Measurements from ENCODE around the gene GEMIN8. TPM values are rescaled to one million over a fixed set of nuclear protein-coding genes. Genes with fewer than 3 reads are reported as not detected.

The GEMIN8 gene
- polyA plus RNA-seq, 3 donors from 2014 or later: 13.6 to 27.3 (median 20.3) TPM

DNA sequence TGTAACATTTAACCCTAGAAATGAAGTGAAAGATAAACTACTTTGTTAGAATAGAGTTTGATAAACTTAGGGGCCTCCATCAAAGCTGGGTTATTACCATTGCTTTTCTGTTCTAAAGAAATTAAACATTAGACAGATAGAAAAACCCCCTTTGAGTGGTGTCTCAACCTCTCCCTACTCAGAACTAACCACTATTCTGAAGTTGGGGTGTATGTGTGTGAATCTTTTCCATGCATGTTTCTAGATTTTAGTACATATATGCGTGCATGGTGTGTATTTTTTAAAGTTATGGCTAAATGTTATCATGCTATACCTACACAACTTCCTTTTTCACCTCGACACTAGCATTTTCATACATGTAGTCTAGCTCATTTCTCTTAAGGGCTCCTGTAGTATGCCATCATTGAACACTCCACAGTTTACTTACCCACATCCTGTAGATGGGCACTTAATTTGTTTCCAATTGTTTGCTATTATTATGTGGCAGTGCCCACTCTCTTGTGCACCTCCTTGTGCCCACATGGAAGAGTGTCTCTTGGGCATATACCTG is 25.7 kb downstream of the GEMIN8 start:
- H3K27me3 Mint-ChIP-seq (ENCODE audit: low read depth in 3 of 3): no peaks in the 10 kb centered on the region
- DNase-seq: no peak
- no peaks in the 10 kb centered on the region for H3K4me1 Mint-ChIP-seq
- no peaks in the 10 kb centered on the region for H3K9me3 Mint-ChIP-seq
- no peak overlapping the region for H3K4me3 Mint-ChIP-seq
- peaks cover 11 to 35% (median 27%) of the 10 kb centered on the region in 3 donors for H3K36me3 Mint-ChIP-seq
- no peak overlapping the region for H3K27ac Mint-ChIP-seq

DNA sequence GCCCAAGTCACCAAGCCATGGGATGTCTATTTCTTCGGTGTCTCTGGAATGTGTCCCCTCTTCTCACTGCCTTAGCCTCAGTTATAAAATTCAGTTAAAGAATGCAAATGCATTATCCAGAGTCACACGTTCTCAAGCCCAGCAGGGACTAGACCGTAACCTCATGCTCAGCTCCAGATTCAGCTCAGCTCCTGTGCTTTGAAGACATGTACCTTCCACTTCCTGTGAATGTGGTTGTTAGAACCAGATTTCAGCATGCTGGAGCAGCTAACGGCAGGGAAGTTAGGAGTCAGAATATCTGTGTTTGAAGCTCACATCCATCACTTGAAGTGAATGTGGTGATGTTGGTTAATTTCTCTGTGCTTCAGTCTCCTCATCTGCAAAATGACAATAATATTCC is 26.7 kb downstream of the GEMIN8 start:
- no peak for DNase-seq
- H3K9me3 Mint-ChIP-seq: no peaks in the 10 kb centered on the region
- no peak overlapping the region for H3K27ac Mint-ChIP-seq
- H3K4me1 Mint-ChIP-seq: no peaks in the 10 kb centered on the region
- H3K4me3 Mint-ChIP-seq: no peak overlapping the region
- no peaks in the 10 kb centered on the region for H3K27me3 Mint-ChIP-seq (ENCODE audit: low read depth in 3 of 3)
- H3K36me3 Mint-ChIP-seq: peaks cover 11 to 29% (median 21%) of the 10 kb centered on the region in 3 donors

DNA sequence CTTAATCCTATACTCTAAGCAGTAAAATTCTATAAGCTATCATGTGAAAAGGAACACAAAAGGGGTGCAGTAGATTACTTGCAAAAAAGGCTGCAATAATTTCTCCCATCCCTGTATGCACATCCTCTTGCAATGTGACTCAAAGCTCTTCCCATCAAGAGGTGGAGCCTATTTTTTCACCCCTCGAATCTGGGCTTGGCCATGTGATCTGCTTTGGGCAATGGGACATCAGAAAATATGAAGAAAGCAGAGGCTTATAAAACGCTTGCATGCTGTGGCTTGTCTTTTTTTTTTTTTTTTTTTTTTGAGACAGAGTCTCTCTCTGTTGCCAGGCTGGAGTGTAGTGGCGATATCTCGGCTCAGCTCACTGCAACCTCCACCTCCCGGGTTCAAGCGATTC is 33.0 kb downstream of the GEMIN8 start:
- H3K27me3 Mint-ChIP-seq (ENCODE audit: low read depth in 3 of 3): no peaks in the 10 kb centered on the region
- no peak for DNase-seq
- no peaks in the 10 kb centered on the region for H3K4me1 Mint-ChIP-seq
- no peaks in the 10 kb centered on the region for H3K9me3 Mint-ChIP-seq
- peaks cover 0 to 15% (median 3%) of the 10 kb centered on the region in 3 donors for H3K36me3 Mint-ChIP-seq
- H3K4me3 Mint-ChIP-seq: no peak overlapping the region
- no peak overlapping the region for H3K27ac Mint-ChIP-seq

DNA sequence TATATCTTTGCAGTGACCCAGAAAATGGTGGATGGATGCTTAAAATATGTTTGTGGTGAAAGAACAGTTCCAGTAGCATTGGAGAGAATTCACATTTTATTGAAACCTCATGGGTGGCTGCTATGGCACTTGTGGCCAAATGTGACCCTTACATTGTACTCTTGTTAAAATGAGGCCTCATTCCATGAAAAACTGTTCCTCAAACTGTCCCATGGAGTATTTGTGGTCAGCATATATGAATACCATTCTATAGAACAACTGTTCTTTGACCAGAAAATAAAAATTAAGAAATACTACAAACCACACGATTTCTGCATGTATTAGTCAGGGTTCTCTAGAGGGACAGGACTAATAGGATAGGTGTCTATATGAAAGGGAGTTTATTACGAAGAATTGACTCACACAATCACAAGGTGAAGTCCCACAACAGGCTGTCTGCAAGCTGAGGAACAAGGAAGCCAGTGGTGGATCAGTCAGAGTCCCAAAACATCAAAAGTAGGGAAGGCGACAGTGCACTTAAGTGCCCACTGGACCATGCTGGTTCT is 35.1 kb downstream of the GEMIN8 start:
- Mint-ChIP-seq H3K27me3 (ENCODE audit: low read depth in 3 of 3) (peaks cover 0 to 2% (median 0%) of the 10 kb centered on the region in 3 donors), H3K27ac (no peak overlapping the region), H3K9me3 (no peaks in the 10 kb centered on the region), H3K36me3 (peaks cover 0 to 11% (median 3%) of the 10 kb centered on the region in 3 donors), H3K4me1 (no peaks in the 10 kb centered on the region), H3K4me3 (no peak overlapping the region)
- no peak for DNase-seq

DNA sequence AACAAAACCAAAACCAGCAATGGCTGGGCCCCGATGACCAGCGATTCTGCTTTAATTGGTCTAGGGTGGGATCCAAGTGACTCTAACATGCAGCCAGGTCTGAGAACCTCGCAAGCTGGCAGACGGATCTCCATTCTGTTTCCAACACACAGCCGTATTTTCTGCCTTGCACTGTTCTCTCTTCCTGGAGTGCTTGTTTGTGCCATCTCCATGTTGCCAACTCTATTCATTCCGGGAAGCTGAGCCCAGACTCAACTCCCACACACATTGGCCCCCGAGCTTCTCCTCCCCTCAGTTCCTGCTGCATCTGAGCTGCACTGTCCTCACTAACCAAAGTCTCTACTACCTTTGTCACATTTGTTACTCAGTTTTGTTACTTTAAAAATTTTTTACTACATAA is 35.6 kb downstream of the GEMIN8 start:
- no peaks in the 10 kb centered on the region for H3K4me1 Mint-ChIP-seq
- peaks cover 0 to 11% (median 3%) of the 10 kb centered on the region in 3 donors for H3K36me3 Mint-ChIP-seq
- peaks cover 0 to 3% (median 0%) of the 10 kb centered on the region in 3 donors for H3K27me3 Mint-ChIP-seq (ENCODE audit: low read depth in 3 of 3)
- no peak overlapping the region for H3K4me3 Mint-ChIP-seq
- DNase-seq: no peak
- H3K27ac Mint-ChIP-seq: no peak overlapping the region
- H3K9me3 Mint-ChIP-seq: peaks cover 0 to 2% (median 0%) of the 10 kb centered on the region in 6 donors

DNA sequence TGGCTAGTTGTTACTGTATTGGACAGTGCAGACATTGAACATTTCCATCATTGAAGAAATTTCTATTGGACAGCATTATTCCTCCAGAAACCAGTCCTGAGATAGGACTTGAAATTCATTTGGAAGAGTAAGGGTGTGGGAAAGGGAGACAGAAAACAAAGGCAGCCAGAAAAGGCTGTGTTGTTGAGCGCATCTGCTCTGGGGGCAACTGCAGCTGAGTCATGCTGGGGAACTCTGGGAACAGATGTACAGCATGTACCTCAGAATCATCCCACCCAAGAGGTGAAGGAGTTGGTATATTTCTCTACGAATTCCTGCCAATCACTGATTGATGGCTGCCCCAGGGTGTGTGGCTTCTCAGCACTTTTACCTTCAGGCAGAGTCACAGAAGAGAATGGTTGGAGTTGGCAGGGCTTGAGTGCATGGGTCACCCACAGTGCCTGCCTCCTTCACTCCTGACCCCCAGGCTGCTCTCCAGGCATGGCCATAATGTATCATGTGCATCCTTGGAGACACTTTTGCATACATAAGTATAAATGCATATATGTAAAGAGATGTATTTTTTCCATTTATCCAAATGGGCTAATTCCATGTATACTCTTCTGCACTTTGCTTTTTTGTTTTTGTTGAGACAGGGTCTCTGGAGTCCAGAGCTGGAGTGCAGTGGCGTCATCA is 39.4 kb downstream of the GEMIN8 start:
- H3K27ac Mint-ChIP-seq: no peak overlapping the region
- H3K36me3 Mint-ChIP-seq: peaks cover 0 to 11% (median 3%) of the 10 kb centered on the region in 3 donors
- no peaks in the 10 kb centered on the region for H3K4me1 Mint-ChIP-seq
- H3K9me3 Mint-ChIP-seq: peaks cover 0 to 2% (median 0%) of the 10 kb centered on the region in 6 donors
- no peak overlapping the region for H3K4me3 Mint-ChIP-seq
- H3K27me3 Mint-ChIP-seq (ENCODE audit: low read depth in 3 of 3): peaks cover 0 to 5% (median 0%) of the 10 kb centered on the region in 3 donors
- DNase-seq: no peak

DNA sequence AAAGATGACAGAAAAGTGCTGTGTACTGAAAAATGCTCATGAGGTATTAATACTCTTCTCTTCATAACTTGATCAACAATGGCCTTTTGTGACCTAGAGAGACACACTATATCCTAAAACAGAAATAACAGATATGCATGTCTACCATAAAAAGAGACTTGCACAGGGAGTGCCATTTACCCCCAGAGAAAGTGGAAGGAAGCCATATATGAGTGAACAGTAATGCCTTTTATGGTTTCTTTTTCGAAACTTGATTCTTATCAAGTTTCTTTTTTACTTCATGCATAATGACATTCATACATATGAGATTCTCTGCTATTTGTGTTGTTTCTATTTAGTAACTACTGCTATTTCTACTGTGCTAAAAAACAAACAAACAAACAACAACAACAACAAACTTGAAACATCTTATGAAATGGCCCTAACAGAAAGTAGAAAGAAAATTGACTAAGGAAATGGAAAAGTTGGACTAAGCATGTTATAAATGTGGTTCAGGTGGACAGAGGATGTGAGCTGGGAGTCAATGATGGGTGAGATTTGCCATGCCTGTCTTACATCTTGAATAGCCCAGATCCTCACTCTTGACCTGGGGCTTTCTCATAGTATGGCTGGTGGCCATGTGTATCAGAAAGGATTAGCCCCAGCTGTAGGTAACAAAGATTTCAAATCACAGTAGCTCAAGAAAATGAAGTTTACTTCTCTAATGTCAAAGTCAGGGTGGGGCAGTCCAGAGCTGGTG is 43.8 kb downstream of the GEMIN8 start:
- no peaks in the 10 kb centered on the region for H3K4me1 Mint-ChIP-seq
- H3K4me3 Mint-ChIP-seq: no peak overlapping the region
- H3K27me3 Mint-ChIP-seq (ENCODE audit: low read depth in 3 of 3): peaks cover 0 to 5% (median 0%) of the 10 kb centered on the region in 3 donors
- H3K9me3 Mint-ChIP-seq: peaks cover 0 to 4% (median 0%) of the 10 kb centered on the region in 6 donors
- peaks cover 0 to 4% (median 4%) of the 10 kb centered on the region in 3 donors for H3K36me3 Mint-ChIP-seq
- no peak overlapping the region for H3K27ac Mint-ChIP-seq
- DNase-seq: no peak

DNA sequence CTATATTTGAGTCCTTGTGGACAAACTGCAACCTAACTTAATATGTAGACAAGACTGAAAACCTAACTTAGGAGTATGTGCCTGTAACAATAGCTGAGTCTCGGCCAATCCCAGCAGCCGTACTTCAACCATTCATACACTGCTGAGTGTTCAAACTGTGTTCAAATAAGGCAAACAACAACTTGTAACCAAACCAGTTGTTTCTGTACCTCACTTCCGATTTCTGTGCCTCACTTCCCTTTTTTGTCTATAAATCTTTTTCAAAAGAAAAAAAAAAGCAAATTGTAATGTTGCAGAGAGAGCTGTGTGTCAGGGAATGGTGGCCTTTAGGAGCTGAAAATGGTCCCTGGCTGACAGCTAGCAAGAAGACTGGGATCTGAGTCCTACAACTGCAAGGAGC is 46.0 kb downstream of the GEMIN8 start:
- Mint-ChIP-seq H3K9me3 (peaks cover 0 to 1% (median 0%) of the 10 kb centered on the region in 6 donors), H3K27ac (no peak overlapping the region), H3K36me3 (peaks cover 0 to 4% (median 4%) of the 10 kb centered on the region in 3 donors), H3K27me3 (ENCODE audit: low read depth in 3 of 3) (peaks cover 0 to 6% (median 3%) of the 10 kb centered on the region in 3 donors), H3K4me3 (no peak overlapping the region), H3K4me1 (no peaks in the 10 kb centered on the region)
- DNase-seq: no peak

DNA sequence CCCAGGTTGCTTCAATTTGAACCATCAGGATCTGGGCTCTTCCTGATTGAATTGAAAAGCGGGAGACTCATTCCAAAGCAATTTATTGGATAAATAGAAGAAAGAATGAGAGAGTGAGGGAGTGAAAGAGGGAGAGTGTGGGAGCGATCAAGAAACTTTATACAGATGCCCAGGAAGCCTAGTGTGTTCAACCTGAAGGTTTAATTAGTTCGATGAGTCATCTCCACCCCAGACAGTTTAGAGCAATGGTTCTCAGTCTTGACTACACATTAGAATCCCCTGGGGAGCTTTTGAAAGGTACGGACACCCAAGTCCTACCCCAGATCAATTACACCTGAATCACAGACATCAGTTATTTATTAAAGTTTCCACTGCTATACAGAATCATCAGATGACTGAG is 61.5 kb downstream of the GEMIN8 start:
- peaks cover 0 to 9% (median 3%) of the 10 kb centered on the region in 3 donors for H3K27me3 Mint-ChIP-seq (ENCODE audit: low read depth in 3 of 3)
- no peak overlapping the region for H3K4me3 Mint-ChIP-seq
- H3K4me1 Mint-ChIP-seq: no peaks in the 10 kb centered on the region
- H3K9me3 Mint-ChIP-seq: peaks cover 0 to 4% (median 0%) of the 10 kb centered on the region in 6 donors
- H3K36me3 Mint-ChIP-seq: peaks cover 0 to 3% (median 0%) of the 10 kb centered on the region in 3 donors
- DNase-seq: no peak
- no peak overlapping the region for H3K27ac Mint-ChIP-seq

DNA sequence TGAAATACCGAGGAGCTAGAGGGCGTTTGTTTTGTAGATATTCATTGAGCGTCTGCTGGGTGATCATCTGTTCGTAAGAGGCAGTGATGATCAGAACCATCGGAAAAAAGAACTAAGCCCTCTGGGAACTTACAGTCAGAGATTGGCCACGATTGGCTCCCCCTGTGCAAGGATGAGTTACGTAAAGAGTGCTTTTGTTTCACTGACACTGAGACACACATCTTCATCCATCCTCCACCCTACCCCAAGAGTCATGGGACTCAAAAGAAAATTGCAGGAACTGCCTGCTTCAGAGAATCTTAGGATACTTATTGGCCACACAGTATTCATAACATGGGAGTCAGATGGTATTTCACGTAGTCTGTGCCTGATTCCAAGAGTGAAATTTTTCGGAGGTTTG is 62.1 kb downstream of the GEMIN8 start:
- Mint-ChIP-seq H3K27me3 (ENCODE audit: low read depth in 3 of 3) (peaks cover 0 to 9% (median 2%) of the 10 kb centered on the region in 3 donors), H3K27ac (no peak overlapping the region), H3K4me3 (no peak overlapping the region), H3K9me3 (peaks cover 0 to 2% (median 0%) of the 10 kb centered on the region in 6 donors), H3K36me3 (peaks cover 0 to 3% (median 0%) of the 10 kb centered on the region in 3 donors), H3K4me1 (no peaks in the 10 kb centered on the region)
- DNase-seq: no peak

DNA sequence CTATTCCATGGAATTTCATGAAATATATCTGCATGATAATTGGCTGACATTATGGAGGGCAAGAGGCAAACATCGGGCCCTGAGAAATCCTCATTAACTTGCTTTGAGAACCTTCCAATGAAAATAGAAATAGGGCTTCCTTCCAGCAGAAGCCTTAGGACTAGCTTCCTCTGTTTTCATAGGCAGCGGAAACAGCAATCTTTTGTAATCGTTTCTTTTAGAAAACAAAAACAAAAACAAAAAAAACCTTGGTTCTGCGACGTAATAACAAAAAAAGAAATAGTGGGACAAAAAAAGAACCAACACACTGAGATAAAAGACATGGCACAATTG is 62.9 kb downstream of the GEMIN8 start:
- Mint-ChIP-seq H3K27me3 (ENCODE audit: low read depth in 3 of 3) (peaks cover 0 to 9% (median 0%) of the 10 kb centered on the region in 3 donors), H3K4me3 (no peak overlapping the region), H3K27ac (no peak overlapping the region), H3K36me3 (peaks cover 0 to 3% (median 0%) of the 10 kb centered on the region in 3 donors), H3K4me1 (no peaks in the 10 kb centered on the region), H3K9me3 (peaks cover 0 to 2% (median 0%) of the 10 kb centered on the region in 6 donors)
- DNase-seq: no peak

DNA sequence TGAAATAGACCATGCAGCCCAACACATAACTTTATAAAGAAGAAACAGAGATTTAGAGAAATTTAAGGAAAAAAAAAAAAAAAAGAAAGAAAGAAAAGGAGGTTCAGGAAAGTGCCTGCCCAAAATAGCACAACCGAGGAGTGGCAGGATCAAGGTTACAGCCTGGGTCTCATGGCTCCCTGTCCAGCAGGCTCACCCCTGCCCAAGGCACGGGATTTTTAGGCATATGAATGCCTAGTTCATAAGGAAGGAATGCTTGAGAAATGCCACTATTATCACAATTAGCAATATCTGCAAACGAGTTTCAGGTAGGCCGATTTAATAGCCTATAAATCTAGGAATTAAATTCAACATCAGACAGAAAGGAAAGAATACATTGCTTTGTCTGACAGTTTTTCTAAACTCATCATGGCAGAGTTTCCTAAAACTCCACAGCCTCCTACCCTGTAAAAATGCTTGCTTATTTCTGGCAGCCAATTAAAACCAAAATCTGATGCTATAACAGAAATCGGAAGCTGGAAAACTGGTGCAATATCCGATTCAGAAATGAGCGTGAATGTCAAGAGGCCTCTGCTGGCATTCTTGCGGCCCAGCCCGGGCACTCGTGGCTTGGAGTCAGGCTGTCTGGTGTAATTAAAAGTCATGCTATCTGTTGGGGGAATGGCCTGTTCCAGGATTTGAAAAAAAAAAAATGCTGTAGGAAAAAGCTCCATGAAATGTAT is 63.5 kb downstream of the GEMIN8 start:
- H3K9me3 Mint-ChIP-seq: peaks cover 0 to 2% (median 0%) of the 10 kb centered on the region in 6 donors
- no peaks in the 10 kb centered on the region for H3K4me1 Mint-ChIP-seq

DNA sequence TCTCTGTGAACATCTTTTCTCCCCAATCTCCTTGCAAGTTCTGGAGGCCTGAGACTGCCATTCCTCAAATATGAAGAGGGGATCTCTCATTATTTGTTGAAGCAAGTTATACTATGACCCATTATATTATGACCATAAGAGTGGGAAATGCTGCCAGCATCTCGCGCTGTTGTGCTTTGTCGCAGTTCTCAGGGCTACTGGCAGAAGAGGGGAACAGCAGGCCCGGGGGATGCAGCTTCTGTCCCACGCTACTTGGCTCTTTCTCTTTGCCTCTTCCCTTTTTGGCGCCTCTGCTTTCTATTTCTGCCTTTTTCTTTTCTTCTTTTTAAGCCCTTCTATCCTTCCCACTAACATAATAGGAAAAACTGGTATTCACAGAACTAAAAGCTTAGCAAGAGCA is 64.2 kb downstream of the GEMIN8 start:
- DNase-seq: no peak
- no peaks in the 10 kb centered on the region for H3K36me3 Mint-ChIP-seq
- no peaks in the 10 kb centered on the region for H3K9me3 Mint-ChIP-seq
- H3K27me3 Mint-ChIP-seq (ENCODE audit: low read depth in 3 of 3): peaks cover 0 to 9% (median 0%) of the 10 kb centered on the region in 3 donors
- no peaks in the 10 kb centered on the region for H3K4me1 Mint-ChIP-seq
- no peak overlapping the region for H3K4me3 Mint-ChIP-seq
- H3K27ac Mint-ChIP-seq: no peak overlapping the region

More for the DNA sequence above, 63.5 kb downstream of the GEMIN8 start:
- Mint-ChIP-seq H3K36me3 (no peaks in the 10 kb centered on the region), H3K27ac (no peak overlapping the region), H3K4me3 (no peak overlapping the region), H3K27me3 (ENCODE audit: low read depth in 3 of 3) (peaks cover 0 to 9% (median 0%) of the 10 kb centered on the region in 3 donors)
- DNase-seq: no peak
